Activated CD4-positive, CD25-positive, alpha-beta regulatory T cell treated with anti-CD3 and anti-CD28 coated beads, Interleukin-2, amount 50 U/mL, for 72 hours (primary cell): ENCODE measurements around the gene MST1R.

Experiments used
- DNase-seq: peaks from one replicate; pipeline ENCODE4 v3.0.0; 2021

The MST1R gene

DNA sequence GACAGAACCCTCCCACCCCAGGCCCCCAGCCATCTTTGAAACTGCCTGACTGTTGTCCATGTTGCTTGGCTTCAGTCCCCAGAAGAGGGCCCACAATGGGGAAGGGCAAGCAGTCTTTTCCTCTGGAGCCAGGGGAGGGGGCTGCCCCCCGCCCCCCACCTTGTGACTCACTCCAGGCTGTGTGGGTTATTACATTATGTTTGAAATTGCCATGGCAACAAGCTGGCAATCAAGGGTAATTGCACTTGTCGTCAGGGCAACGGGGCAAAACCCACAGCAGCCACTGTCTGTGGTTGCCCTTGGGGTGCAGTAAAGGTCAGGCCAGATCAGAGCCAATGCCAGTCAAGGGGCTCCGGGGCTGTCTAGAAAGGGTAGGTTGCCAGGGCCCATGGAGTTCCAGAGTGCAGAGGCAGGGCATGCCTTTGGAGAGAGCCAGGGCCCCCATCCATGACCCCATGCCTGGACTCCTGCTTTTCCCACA is 30.8 kb downstream of the MST1R start:
- DNase-seq: no peak

DNA sequence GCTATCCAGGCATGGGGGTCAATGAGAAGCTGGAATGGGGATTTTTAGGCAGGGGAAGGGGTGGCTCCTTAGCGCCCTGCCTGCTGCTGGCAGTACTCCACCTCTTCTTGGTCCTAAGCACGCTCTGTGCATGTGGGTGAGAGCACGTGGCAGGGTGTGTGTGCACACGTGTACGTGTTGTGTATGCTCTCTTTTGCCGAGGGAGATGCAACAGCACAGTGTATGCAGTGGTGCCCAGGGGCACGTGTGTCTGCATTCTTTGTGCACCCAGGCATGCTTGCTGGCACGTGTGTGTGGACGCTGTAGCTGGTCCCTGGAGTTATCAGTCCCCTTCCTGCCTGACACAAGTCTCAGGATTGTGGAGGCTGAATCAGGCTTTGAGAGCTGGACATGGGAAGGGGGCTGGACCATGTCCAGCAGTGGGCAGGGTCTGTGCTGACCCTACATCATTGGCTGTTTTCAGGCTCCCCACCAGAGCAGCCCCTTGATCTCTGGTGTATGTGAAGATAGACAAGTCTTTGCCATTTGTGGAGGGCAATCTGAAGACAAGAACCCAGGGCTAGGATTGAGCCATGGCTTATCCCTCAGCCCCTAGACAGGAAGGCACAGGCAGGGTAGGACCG is 32.0 kb downstream of the MST1R start:
- no peak for DNase-seq

DNA sequence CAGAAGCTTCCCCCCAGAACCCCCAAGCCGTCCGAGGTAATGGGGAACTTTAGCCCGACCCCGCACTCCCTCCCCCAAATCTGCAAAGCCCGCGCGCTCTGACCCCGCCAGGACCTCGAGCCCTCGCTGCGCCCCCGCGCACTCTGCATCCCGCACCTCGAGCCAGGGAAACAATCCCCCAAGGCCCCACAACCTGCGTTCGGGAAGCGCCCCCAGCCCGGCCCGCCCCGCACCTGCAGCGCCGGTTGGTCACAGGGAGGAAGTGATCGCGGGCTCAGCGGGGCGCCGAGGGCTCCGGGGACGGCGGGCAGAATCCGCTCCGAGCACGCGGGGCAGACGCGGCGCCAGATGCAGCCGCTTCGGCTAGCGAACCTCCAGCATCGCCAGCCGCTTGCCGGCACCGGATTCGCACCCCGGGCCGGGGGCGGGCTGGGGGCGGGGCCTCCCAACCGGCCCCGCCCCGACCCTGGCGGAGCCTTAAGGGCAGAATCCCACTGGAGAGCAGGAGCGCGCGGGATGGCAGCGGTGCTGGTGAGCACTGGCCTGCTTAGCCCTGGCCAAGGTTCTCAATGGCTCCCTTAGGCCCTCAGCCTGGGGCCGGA is 34.0 kb downstream of the MST1R start, which contains the start of gene CAMKV:
TSS of gene CAMKV (minus strand) at position 382 of the 602 bp plus-strand sequence. CDS start 7,518 bp downstream, outside the sequence.
- DNase-seq: no peak

DNA sequence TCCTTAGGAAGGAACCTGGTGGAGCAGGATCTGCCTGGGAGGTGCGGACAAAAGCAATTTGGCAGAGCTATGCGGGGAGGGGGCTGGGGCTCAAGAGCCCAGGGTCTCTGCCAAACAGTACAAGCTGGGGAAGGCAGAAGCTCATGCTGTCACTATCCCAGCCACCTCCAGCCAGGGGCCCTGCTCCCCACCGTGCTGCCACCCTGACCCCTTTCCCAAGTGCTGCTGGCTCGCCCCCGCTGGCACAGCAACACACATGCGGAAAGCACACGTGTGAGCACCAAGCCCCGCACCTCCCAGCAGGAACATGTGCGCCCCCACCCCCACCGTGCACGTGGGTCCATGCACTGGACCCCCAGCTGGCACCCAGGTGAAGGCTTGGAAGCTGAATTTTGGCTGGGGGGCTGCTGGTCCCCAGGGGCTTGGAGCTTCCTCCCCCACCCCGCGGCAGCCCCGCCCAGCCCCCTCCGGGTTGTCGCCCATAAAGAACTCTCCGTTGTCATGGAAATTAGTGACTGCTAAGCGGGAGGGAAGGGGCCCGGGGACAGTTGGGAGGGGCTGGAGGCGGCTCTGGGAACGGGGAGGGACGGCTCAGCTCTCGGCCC is 34.7 kb downstream of the MST1R start:
- no peak for DNase-seq

DNA sequence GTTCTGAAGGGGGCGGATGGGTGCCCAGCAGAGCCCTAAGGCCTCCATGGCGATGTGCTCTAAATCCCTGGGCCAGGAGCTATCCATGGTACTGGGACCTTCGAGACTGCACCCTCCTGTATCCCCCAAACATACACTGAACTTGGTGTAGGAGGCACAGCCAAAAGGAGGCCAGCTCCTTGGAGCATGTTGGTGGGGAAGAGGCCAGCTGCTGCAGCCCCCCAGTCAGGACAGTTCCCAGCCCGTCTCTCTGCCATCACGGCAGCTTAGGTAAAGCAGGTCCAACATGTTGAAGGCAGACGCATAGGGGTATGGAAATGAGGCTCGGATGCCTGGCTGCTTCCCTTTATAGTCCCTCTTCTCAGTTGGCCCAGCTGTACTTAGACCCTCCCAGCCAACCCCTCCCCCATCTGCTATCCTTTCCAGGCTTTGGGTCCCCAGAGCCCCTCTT is 35.8 kb downstream of the MST1R start:
- DNase-seq: no peak

DNA sequence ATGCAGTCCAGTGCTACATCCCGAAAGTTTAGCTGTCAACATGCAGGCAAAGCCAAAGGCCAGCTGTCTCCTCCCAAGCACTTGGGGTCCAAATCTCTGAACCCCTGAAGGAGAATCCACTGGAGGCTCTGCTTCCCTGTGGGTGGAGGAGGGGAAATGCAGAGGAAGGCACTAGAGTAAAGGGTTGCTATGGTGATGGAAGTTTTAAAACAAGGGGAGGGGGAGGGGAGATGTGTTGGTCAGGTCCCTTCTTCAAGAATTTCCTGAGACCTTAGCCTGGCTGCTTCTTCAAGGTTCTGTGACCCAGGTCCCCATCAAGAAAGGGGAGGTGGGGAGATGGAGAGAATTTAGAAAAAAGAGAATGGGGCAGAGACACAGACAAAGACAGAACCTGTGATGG is 36.3 kb downstream of the MST1R start:
- DNase-seq: no peak

DNA sequence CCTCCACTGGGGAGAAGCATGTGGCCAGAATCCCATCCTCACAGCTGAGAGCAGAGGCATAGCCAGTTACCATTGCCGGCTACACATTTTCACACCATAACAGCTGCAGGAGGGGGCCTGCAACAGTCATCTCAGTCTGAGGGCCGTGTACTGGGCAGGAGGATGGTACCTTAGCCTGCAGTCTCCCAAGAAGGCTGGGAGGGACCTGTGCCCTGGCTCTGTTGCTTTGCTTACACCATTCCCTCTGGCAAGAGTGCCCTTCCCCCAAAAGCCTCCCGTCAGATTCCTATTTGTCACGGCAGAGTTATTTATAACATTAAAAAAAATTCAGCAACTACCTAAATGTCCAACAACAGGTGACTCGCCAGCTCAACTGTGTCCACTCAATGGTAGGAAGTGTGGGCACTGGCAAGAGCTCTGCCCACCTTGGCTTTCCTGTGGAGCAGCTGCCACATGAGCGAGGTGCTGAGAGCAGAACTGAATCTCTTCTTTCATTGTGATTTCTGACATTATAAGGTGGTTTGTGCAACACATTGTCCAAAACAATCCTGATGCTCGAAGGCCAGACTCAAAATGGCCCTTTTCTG is 38.4 kb downstream of the MST1R start:
- DNase-seq: no peak

DNA sequence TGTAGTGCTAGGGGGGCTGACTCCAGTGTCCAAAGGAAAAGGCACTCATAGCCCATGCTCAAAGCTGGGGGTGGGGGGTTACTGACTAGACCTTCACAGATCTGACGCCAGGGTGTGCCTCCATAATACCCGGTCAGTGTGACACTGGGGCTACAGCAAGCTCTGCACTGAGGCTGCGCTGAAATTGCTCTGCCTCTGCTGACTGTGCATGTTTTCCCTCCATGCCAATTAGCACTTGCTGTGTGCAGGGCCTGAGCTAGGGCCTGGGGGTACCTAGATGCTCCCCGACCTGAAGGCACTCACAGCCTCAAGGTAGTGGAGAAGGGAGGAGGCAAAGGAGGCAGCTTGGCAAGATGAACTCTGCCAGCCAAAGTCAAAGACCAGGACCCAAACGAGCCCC is 39.2 kb downstream of the MST1R start:
- no peak for DNase-seq

DNA sequence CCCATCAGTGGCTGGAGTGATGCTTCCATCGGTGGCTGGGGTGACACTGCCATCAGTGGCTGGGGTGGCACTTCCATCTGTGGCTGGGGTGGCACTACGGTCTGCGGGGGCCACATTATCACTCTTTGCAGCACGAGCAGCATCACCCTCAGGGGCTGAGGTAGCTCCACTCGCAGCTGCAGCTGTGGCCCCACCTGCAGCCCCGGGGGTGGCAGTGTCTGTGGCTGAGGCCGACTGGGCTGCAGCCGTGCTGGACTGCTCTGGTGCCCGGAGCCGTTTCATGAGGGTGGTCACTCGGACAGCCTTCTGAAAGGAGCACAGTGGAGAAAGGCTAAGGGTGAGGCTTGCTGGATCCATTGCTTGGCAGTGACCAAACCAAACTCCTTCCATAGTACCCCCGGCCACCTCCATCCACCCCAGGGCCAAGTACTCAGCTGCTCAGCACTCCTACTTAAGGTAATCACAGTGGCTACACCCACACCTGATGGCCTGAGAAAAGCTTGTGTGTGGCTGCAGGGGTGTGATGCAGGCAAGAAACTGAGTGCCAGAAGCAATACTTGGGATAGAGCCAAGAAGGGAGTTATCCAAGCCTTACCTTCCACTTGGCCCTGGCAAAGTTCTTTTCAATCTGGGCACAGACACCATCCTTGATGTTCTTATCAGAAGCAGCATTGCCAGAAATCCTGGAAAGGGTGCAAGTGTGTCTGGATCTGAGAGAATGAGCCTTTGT is 43.9 kb downstream of the MST1R start:
- no peak for DNase-seq

DNA sequence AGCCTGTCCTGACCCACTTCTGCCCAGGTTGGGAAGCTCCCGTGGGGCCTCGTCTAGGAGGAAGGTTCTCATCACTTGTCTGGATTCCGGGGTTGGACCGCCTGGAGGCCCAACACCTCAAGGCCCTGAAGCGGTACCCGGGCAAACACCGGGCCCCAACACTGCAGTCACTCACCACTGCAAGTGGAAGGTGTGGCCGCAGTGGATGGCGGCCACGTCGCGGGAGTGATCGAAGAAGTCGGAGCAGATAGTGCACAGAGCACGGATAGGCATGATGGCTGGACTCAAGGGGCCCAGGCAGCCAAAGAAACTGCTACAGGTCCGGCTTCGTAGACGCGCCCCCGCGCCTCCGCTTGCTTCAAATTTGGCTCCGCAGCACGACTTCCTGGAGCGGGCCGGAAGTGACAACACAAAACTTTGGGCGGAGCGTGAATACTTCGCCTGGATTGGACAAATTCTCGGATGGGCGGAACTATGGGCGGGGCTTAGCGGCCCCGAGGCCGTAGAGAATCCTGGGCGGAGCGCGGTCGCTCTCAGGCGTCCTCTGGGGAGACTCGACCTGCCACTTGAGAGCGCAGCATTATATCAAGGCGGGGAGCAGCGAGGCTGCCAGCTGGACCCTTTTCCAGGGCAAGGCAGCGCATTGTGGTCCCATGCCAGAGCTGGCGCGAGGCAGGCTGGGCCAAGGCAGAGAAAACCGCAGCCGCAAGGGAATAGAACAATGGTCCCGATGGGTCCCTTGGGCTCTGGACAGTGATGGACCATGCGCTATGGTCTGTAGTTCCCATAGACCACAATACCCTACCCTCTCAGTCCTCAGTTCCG is 47.3 kb downstream of the MST1R start, which contains the start of gene TRAIP:
TSS of gene TRAIP (minus strand) at position 384 of the 825 bp plus-strand sequence. CDS start at position 273, 111 bp downstream.
- DNase-seq: peak; percentile 95

DNA sequence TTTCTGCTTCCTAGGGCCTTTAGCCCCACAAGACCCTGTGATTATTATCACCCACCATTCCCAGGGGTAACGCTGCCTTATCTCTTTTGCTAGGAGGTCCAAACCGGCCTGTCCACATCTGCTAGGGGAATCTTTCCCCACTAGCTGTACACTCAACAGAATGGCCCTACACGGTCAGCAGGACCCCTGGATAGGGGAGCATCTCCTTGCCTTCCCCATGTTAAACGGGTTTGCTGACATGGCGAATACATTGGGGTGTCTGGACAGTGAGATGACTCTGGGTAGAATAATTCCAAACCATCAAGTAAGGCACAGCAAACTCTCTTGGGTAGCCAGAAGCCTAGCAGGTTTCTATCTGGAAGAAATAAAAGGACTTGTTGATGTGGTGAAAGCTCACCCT is 48.0 kb downstream of the MST1R start:
- DNase-seq: no peak

DNA sequence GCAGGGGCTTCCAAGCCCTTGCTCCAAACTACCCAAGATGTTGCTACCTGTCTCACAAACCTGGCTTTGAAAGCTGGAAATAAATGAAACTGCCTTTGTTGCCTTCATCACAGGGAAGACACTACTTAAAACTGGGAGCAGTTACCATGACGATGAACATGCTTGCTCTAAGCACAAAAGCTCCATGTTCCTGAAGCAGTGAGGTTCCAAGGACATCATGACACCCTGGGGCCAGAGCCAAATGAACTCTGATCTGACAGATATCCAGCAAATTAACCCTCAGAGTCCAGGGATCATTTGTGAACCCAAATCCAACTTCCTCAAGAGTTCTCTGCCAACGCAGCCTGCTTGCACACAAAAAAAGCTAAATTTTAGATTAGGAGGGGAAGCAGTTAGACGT is 58.0 kb downstream of the MST1R start:
- no peak for DNase-seq

DNA sequence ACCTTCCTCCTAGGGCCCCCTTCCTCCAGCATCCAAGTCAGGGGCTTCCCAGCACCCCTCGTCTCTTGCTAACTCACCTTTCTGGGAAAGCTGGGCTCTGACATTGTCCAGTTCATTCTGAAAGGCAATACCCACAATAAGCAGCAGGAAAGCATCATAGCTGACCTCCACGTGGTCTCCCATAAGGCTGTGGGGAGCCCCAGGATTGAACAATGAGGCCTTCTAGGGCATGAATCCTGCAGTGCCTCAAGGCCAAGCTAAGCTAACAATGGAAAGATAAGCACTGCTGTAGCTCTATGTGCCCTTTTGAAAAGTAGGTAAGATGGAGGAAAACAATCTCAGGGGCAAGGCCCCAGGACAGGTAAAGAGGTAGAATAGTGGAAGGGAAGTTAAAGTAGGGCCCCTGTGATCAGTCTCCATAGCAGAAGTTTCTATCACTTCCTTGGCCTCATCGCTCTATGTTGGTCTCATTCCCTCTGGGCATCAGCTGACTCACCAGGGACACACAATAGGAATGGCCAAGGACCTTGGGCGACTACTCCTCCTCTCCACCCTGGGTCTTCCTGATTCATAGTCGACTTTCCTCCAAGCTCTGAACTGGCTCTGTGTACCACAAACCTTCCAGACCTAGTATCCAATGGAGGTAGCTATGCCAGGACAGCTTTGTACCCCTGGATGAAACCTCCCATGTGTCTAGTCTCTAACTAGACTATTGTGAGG is 59.0 kb downstream of the MST1R start:
- DNase-seq: no peak

DNA sequence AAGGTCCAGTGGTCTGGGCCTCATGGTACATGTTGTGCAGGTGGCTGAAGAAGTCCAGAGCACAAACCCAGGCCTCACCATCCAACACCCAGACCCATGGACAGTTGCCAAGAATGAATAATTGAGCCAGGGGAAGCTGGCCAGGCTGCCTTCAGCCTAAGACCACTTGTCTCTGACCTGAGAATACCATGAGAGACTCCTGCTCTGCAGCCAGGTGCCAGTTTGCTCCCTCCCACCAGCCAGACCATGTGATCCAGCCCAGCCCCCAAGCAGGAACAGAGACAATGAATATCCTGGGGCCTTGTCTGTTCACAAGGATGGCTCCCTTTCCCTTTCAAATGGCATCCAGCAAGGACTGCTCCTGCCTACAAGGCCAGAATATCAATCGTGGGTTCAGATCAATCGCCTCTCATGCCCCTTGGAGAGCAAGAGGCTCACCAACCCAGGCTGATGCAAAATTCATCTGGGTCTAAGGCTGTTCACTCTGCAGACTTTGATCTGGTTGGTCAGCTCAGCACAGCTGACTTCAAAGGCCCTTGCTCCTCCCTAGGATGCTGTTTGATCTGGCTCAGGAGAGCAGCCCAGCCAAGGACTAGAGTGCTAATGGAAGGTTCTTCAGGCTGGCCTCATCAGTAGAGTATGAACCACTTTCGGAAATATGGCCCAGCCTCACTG is 60.7 kb downstream of the MST1R start:
- DNase-seq: no peak

DNA sequence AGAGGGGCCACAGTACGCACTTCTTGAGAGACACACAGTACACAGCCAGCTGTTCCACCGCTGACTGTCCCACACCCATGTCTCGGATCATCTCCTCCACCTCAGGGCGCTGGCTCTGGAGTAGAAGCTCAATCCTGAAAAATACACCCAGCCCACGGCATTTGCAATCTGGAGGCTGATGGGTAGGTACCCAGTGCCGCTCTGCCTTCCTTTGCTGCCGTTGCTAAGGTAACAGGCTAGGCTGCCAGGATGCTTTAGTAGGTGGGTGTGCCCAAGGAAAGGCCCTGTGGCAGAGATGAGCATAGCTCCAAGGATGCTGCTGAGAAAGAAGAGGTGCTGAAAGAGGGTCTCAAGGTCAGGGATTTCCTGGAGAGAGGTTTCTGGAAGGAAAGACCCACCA is 61.9 kb downstream of the MST1R start:
- no peak for DNase-seq

DNA sequence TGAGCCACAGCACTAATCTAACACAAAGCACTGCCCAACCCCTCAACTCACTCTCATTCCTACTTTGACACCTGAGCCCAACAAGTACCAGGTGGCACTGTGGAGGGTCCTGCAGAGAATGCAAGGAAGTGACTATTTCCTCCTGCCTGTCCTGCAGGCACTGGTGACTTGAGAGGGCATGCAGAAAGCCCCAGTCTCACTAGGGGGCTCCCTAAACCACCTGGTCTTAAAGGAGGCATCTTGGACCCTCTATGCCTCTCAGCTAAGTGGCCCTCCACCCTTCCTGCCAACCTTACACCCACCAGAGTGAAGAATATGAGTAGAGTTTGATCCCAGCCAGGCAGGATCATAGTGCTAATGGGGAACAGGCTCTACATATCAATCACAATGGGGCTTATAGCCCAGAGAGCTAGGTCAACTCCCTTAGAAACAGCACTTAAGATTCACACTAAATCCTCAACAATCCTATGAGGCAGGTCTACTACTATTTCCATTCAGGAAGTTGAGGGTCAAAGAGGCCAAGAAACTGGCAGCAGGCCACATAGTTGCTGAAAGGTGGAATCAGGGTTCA is 62.5 kb downstream of the MST1R start:
- DNase-seq: no peak

DNA sequence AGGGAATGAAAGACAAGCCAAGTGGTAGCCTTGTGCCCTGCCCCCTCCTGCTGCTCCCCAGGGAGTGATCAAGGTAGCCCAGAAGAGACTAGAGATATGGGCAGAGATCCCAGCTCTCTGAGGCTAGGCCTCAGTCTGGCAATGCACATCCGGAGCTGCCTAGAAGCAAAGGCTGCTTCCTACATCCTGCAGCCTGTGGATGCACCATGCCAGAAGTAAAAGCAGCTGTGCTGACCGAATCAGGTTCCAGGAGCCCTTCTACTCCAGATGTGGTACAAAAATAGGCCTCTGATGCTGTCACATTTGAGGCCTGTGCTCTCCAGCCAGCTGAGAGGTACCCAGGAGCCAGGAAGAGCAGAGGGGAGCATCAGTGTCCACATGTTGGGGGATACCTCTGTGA is 63.3 kb downstream of the MST1R start:
- DNase-seq: no peak

DNA sequence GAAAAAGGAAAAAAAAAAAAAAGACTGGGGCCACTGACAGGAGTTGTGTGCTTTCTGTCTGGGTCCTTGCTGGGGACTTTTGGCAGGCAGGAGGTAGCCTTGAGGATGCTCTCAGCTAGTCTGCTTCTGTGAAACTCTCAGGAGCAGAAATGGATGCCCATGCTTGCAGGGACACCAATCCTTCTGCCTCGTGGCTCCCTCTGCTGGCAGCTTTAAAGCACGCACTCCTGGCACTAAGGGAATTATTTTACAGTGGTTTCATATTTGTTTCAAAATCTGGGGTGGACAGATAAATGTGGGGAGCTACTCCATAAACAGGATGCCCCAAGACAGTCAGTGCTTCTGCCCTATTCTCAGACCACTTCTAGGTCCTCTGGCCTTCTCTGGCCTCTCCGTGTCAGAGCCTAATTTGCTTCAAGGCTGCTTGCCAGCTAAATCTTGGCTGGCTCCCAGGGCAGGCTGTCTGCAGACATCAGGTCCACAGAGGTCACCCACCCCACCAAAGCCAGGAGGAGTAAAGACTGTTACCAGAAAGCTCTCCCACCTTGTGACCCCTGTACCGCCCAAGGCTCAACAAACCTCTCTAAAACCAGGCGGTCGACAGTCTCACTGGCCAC is 64.4 kb downstream of the MST1R start:
- peak; percentile 77 for DNase-seq
